HEK293T (cell line): ENCODE results near the gene HOXD4.

Experiments
- CTCF ChIA-PET: fragments of 350-600 bp; formaldehyde crosslinking; extraction: SDS; loops from one replicate; lab custom pipeline; 2021; ENCODE audit warnings: antibody characterized with exemption, inconsistent platforms; lab: Yijun Ruan, JAX
- POLR2A ChIA-PET: fragments of 350-600 bp; formaldehyde crosslinking; extraction: SDS; loops from one replicate; lab custom pipeline; 2020; ENCODE audit warnings: antibody characterized with exemption, inconsistent platforms; lab: Yijun Ruan, JAX
- DNase-seq: peaks from one replicate; pipeline ENCODE4 v3.0.0; 2012; ENCODE audit warnings: mixed read lengths; ENCODE audit errors: extremely low spot score
- ARNT ChIP-seq: fragments of 450-650 bp; IDR thresholded peaks from 2 replicates; pipeline ENCODE4 v1.6.1; 2017; ENCODE audit warnings: mild to moderate bottlenecking
- BHLHE40 ChIP-seq: fragments of 450-650 bp; IDR thresholded peaks from 2 replicates; pipeline ENCODE4 v1.6.1; 2016; ENCODE audit warnings: mild to moderate bottlenecking, moderate library complexity, borderline replicate concordance
- CTBP1 ChIP-seq: fragments of 450-650 bp; IDR thresholded peaks from 2 replicates; pipeline ENCODE4 v1.6.1; 2016; ENCODE audit warnings: borderline replicate concordance
- ELF4 ChIP-seq: fragments of 450-650 bp; IDR thresholded peaks from 2 replicates; pipeline ENCODE4 v1.6.1; 2017; ENCODE audit warnings: antibody characterized with exemption
- FOXA1 ChIP-seq: fragments of 450-650 bp; IDR thresholded peaks from 2 replicates; pipeline ENCODE4 v1.6.1; 2016; ENCODE audit warnings: mild to moderate bottlenecking
- FOXK2 ChIP-seq: fragments of 450-650 bp; IDR thresholded peaks from 2 replicates; pipeline ENCODE4 v1.6.1; 2016; ENCODE audit warnings: mild to moderate bottlenecking
- FOXM1 ChIP-seq: fragments of 450-650 bp; IDR thresholded peaks from 2 replicates; pipeline ENCODE4 v1.6.1; 2017; ENCODE audit warnings: mild to moderate bottlenecking, borderline replicate concordance
- HDGF ChIP-seq: fragments of 450-650 bp; IDR thresholded peaks from 2 replicates; pipeline ENCODE4 v1.6.1; 2017; ENCODE audit warnings: antibody characterized with exemption, borderline replicate concordance
- L3MBTL2 ChIP-seq: fragments of 450-650 bp; conservative IDR thresholded peaks from 2 replicates; pipeline ENCODE4 v1.6.1; 2016; ENCODE audit warnings: mild to moderate bottlenecking
- LEF1 ChIP-seq: fragments of 450-650 bp; IDR thresholded peaks from 2 replicates; pipeline ENCODE4 v1.6.1; 2017; ENCODE audit warnings: mild to moderate bottlenecking, borderline replicate concordance
- NFRKB ChIP-seq: fragments of 450-650 bp; IDR thresholded peaks from 2 replicates; pipeline ENCODE4 v1.6.1; 2016; ENCODE audit warnings: mild to moderate bottlenecking, moderate library complexity
- PKNOX1 ChIP-seq: fragments of 450-650 bp; IDR thresholded peaks from 2 replicates; pipeline ENCODE4 v1.6.1; 2016
- SP1 ChIP-seq: fragments of 450-650 bp; IDR thresholded peaks from 2 replicates; pipeline ENCODE4 v1.6.1; 2017
- SUZ12 ChIP-seq: fragments of 450-650 bp; IDR thresholded peaks from 2 replicates; pipeline ENCODE4 v1.6.1; 2016; ENCODE audit warnings: mild to moderate bottlenecking
- TARDBP ChIP-seq: fragments of 450-650 bp; IDR thresholded peaks from 2 replicates; pipeline ENCODE4 v1.6.1; 2016
- ZNF384 ChIP-seq: fragments of 450-650 bp; IDR thresholded peaks from 2 replicates; pipeline ENCODE4 v1.6.1; 2016

Gene HOXD4

GRCh38 chr2:176149481-176149938 is 1.8 kb upstream of the HOXD4 start:
- TF ChIP-seq ARNT = no peak
- no peak for TF ChIP-seq CTBP1
- TF ChIP-seq FOXA1 = no peak
- no peak for TF ChIP-seq NFRKB
- TF ChIP-seq LEF1 = no peak
- no peak for TF ChIP-seq FOXK2
- TF ChIP-seq HDGF = no peak
- TF ChIP-seq PKNOX1 = no peak
- TF ChIP-seq SP1 = no peak
- TF ChIP-seq L3MBTL2 = no peak
- no peak for TF ChIP-seq FOXM1
- TF ChIP-seq ELF4 = no peak
- no peak for TF ChIP-seq SUZ12
- no peak for TF ChIP-seq ZNF384
- no peak for TF ChIP-seq TARDBP
- no peak for TF ChIP-seq BHLHE40
- CTCF ChIA-PET = no interaction called here
- no peak for DNase-seq
- POLR2A ChIA-PET = no interaction called here

DNA sequence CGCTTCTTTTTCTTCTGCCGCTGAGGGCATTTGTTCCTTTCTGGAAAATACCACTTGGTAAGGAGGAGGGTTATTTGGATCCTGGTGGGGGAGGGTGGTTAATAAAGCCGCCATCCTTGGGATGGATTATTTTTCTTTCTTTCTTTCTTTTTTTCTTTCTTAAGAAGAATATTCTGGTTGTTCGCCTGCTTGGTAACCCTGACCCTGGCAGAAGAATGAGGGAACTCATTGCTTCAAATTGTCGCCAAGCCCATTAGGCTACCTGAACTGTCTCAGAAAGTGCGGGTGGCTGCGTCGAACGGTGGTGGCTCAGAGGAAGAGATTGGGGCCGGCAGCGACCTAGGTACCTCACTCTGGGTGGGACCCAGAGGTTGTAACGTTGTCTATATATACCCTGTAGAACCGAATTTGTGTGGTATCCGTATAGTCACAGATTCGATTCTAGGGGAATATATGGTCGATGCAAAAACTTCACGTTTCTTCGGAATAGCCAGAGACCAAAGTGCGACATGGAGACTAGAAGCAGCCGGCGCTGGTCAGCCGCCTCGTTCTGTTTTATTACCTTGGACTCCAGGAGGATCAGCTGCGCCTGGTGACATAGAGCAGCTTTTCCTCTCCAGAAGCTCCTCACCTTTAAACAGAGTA is 1.3 kb upstream of the HOXD4 start:
- CTCF ChIA-PET = interaction anchor here (0.6 to 1.8 kb wide), 3 partner anchors 9 to 23 kb away, joined by 3 to 4 read pairs (median 3); no protein-coding TSS in a partner anchor
- TF ChIP-seq ARNT = no peak
- no peak for TF ChIP-seq FOXA1
- TF ChIP-seq SUZ12 = no peak
- TF ChIP-seq BHLHE40 = no peak
- no peak for TF ChIP-seq FOXK2
- no peak for TF ChIP-seq L3MBTL2
- TF ChIP-seq ZNF384 = no peak
- TF ChIP-seq HDGF = no peak
- no peak for TF ChIP-seq SP1
- TF ChIP-seq LEF1 = no peak
- no peak for TF ChIP-seq CTBP1
- no peak for TF ChIP-seq FOXM1
- TF ChIP-seq NFRKB = no peak
- no peak for TF ChIP-seq TARDBP
- no peak for TF ChIP-seq PKNOX1
- no peak for DNase-seq
- POLR2A ChIA-PET = interaction anchor here (0.8 kb wide), 1 partner anchor 46 kb away, joined by 3 read pairs; no protein-coding TSS in a partner anchor

- no peak for DNase-seq
- ChIA-PET POLR2A (interaction anchor here (0.8 kb wide), 1 partner anchor 46 kb away, joined by 3 read pairs; no protein-coding TSS in a partner anchor), CTCF (interaction anchor here (0.6 to 1.8 kb wide), 3 partner anchors 9 to 24 kb away, joined by 3 to 4 read pairs (median 3); no protein-coding TSS in a partner anchor)
- TF ChIP-seq TARDBP (no peak), NFRKB (no peak), FOXM1 (no peak), ZNF384 (no peak), ELF4 (no peak)
Observed at GRCh38 chr2:176150584-176151441, 537 bp upstream of the HOXD4 start.

GRCh38 chr2:176152350-176153181 is 1.2 kb downstream of the HOXD4 start:
- no peak for DNase-seq
- no peak for TF ChIP-seq CTBP1
- no peak for TF ChIP-seq FOXK2
- TF ChIP-seq HDGF = no peak
- TF ChIP-seq FOXM1 = no peak
- TF ChIP-seq ARNT = no peak
- TF ChIP-seq ZNF384 = no peak
- no peak for TF ChIP-seq FOXA1
- TF ChIP-seq ELF4 = no peak
- no peak for TF ChIP-seq L3MBTL2
- TF ChIP-seq SUZ12 = no peak
- TF ChIP-seq SP1 = no peak
- no peak for TF ChIP-seq PKNOX1
- TF ChIP-seq BHLHE40 = no peak
- no peak for TF ChIP-seq TARDBP
- TF ChIP-seq LEF1 = no peak
- no peak for TF ChIP-seq NFRKB
- POLR2A ChIA-PET = no interaction called here
- CTCF ChIA-PET = no interaction called here
